Central memory CD8-positive, alpha-beta T cell (primary cell): ENCODE data around the gene SCARB1.
A peak's percentile ranks its signal among the peaks of the same experiment; 100 is the strongest.

Source experiments
- ATAC-seq: fragments of 150-1000 bp; cut with Tn5 transposase; replicated peaks from 2 replicates; pipeline ENCODE4 v1.10.0; 2022; ENCODE audit warnings: mild to moderate bottlenecking, moderate FRiP score, moderate number of reproducible peaks; ENCODE audit not compliant: poor library complexity, severe bottlenecking; ENCODE audit errors: extremely low read depth
- DNase-seq, 2 donors: peaks; one replicate each; pipeline ENCODE4 v3.0.0; 2021; ENCODE audit warnings: low spot score in 2 of 2
- H3K27ac Mint-ChIP-seq: one replicate; pipeline ENCODE4 v1.8.0; 2022; ENCODE audit warnings: low read depth, mild to moderate bottlenecking, moderate library complexity, mixed read lengths
- H3K27me3 Mint-ChIP-seq: one replicate; pipeline ENCODE4 v1.8.0; 2022; ENCODE audit warnings: mixed read lengths
- H3K36me3 Mint-ChIP-seq: one replicate; pipeline ENCODE4 v1.8.0; 2022; ENCODE audit warnings: mild to moderate bottlenecking, moderate library complexity, mixed read lengths; ENCODE audit not compliant: insufficient read depth
- H3K4me1 Mint-ChIP-seq: one replicate; pipeline ENCODE4 v1.8.0; 2022; ENCODE audit warnings: mixed read lengths
- H3K4me3 Mint-ChIP-seq: one replicate; pipeline ENCODE4 v1.8.0; 2022; ENCODE audit warnings: mild to moderate bottlenecking, moderate library complexity, mixed read lengths
- H3K9me3 Mint-ChIP-seq: one replicate; pipeline ENCODE4 v1.8.0; 2022; ENCODE audit warnings: mixed read lengths

The SCARB1 gene

GRCh38 chr12:124782132-124782531 lies 81.5 kb downstream of the SCARB1 start:
- Mint-ChIP-seq H3K27ac (no peak overlapping the region), H3K4me1 (no peaks in the 10 kb centered on the region), H3K4me3 (no peak overlapping the region), H3K9me3 (no peaks in the 10 kb centered on the region), H3K27me3 (no peaks in the 10 kb centered on the region), H3K36me3 (peaks cover 2% of the 10 kb centered on the region)
- no peak for DNase-seq
- ATAC-seq, result no peak

- no peak overlapping the region for H3K4me3 Mint-ChIP-seq
- H3K27ac Mint-ChIP-seq, result no peak overlapping the region
- H3K4me1 Mint-ChIP-seq, result no peaks in the 10 kb centered on the region
- no peaks in the 10 kb centered on the region for H3K9me3 Mint-ChIP-seq
- DNase-seq (no peak), ATAC-seq (no peak)
- H3K36me3 Mint-ChIP-seq, result peaks cover 2% of the 10 kb centered on the region
- H3K27me3 Mint-ChIP-seq, result no peaks in the 10 kb centered on the region
Measured at GRCh38 chr12:124780752-124781685, 82.6 kb downstream of the SCARB1 start.

- Mint-ChIP-seq H3K36me3 (peaks cover 2% of the 10 kb centered on the region), H3K27me3 (no peaks in the 10 kb centered on the region), H3K4me3 (no peak overlapping the region), H3K9me3 (no peaks in the 10 kb centered on the region), H3K27ac (no peak overlapping the region), H3K4me1 (peaks cover 1% of the 10 kb centered on the region)
- DNase-seq (no peak), ATAC-seq (no peak)
Measured at GRCh38 chr12:124780336-124780735, 83.3 kb downstream of the SCARB1 start.

- Mint-ChIP-seq H3K4me3 (no peak overlapping the region), H3K4me1 (peaks cover 9% of the 10 kb centered on the region), H3K36me3 (peaks cover 2% of the 10 kb centered on the region), H3K27ac (no peak overlapping the region), H3K9me3 (no peaks in the 10 kb centered on the region), H3K27me3 (no peaks in the 10 kb centered on the region)
- ATAC-seq, result no peak
- DNase-seq, result no peak
Measured at GRCh38 chr12:124779161-124780141, 84.2 kb downstream of the SCARB1 start.

GRCh38 chr12:124778411-124778810 lies 85.3 kb downstream of the SCARB1 start:
- peaks cover 15% of the 10 kb centered on the region for H3K4me1 Mint-ChIP-seq
- DNase-seq (no peak), ATAC-seq (no peak)
- H3K27me3 Mint-ChIP-seq, result no peaks in the 10 kb centered on the region
- peaks cover 2% of the 10 kb centered on the region for H3K36me3 Mint-ChIP-seq
- H3K4me3 Mint-ChIP-seq, result no peak overlapping the region
- H3K27ac Mint-ChIP-seq, result no peak overlapping the region
- H3K9me3 Mint-ChIP-seq, result no peaks in the 10 kb centered on the region

GRCh38 chr12:124777399-124778372 lies 86.0 kb downstream of the SCARB1 start:
- peaks cover 2% of the 10 kb centered on the region for H3K36me3 Mint-ChIP-seq
- H3K4me3 Mint-ChIP-seq, result no peak overlapping the region
- no peak overlapping the region for H3K27ac Mint-ChIP-seq
- peaks cover 3% of the 10 kb centered on the region for H3K27me3 Mint-ChIP-seq
- no peak for ATAC-seq
- peaks cover 18% of the 10 kb centered on the region for H3K4me1 Mint-ChIP-seq
- H3K9me3 Mint-ChIP-seq, result no peaks in the 10 kb centered on the region
- no peak for DNase-seq

GRCh38 chr12:124776125-124776513 lies 87.5 kb downstream of the SCARB1 start:
- H3K4me1 Mint-ChIP-seq, result peaks cover 29% of the 10 kb centered on the region
- peaks cover 1% of the 10 kb centered on the region for H3K36me3 Mint-ChIP-seq
- no peaks in the 10 kb centered on the region for H3K9me3 Mint-ChIP-seq
- H3K27ac Mint-ChIP-seq, result no peak overlapping the region
- H3K27me3 Mint-ChIP-seq, result peaks cover 19% of the 10 kb centered on the region
- DNase-seq (no peak), ATAC-seq (no peak)
- H3K4me3 Mint-ChIP-seq, result no peak overlapping the region

GRCh38 chr12:124774462-124775167 lies 89.0 kb downstream of the SCARB1 start:
- Mint-ChIP-seq H3K4me1 (peaks cover 29% of the 10 kb centered on the region), H3K4me3 (peak overlapping the region; percentile 69), H3K27ac (peak overlapping the region; percentile 50), H3K9me3 (no peaks in the 10 kb centered on the region), H3K27me3 (peaks cover 34% of the 10 kb centered on the region), H3K36me3 (peaks cover 1% of the 10 kb centered on the region)
- DNase-seq (peak; percentile 28 to 48), ATAC-seq (peak; percentile 86)

GRCh38 chr12:124774054-124774461 lies 89.6 kb downstream of the SCARB1 start:
- H3K4me1 Mint-ChIP-seq, result peaks cover 29% of the 10 kb centered on the region

GRCh38 chr12:124772289-124773170 lies 91.1 kb downstream of the SCARB1 start:
- Mint-ChIP-seq H3K4me1 (peaks cover 30% of the 10 kb centered on the region), H3K9me3 (no peaks in the 10 kb centered on the region), H3K36me3 (peaks cover 1% of the 10 kb centered on the region), H3K27me3 (peaks cover 38% of the 10 kb centered on the region), H3K4me3 (no peak overlapping the region), H3K27ac (no peak overlapping the region)
- ATAC-seq (no peak), DNase-seq (no peak)

More at GRCh38 chr12:124774054-124774461, 89.6 kb downstream of the SCARB1 start:
- H3K36me3 Mint-ChIP-seq, result peaks cover 1% of the 10 kb centered on the region
- DNase-seq, result no peak
- H3K27me3 Mint-ChIP-seq, result peaks cover 38% of the 10 kb centered on the region
- H3K27ac Mint-ChIP-seq, result peak overlapping the region; percentile 38
- H3K9me3 Mint-ChIP-seq, result no peaks in the 10 kb centered on the region
- peak; percentile 8 for ATAC-seq
- H3K4me3 Mint-ChIP-seq, result peak overlapping the region; percentile 69
